Smooth muscle cell (in vitro differentiated cells): ENCODE results near the gene INPP4A. TPM values are rescaled to one million over a fixed set of nuclear protein-coding genes. Genes with fewer than 3 reads are reported as not detected.
A peak's percentile ranks its signal among the peaks of the same experiment; 100 is the strongest.
"Not testable (repeated sequence)": the region's sequence is repeated elsewhere in the genome, so short reads cannot be mapped to it uniquely, and the experiment has no call there.

ENCODE experiments used
- DNase-seq: peaks from one replicate; lab custom pipeline; 2025; ENCODE audit not compliant: unreplicated experiment; lab: John Stamatoyannopoulos, UW
- H2AFZ ChIP-seq: fragments of 200-600 bp; sonication (generic); 2 replicates; pipeline ENCODE4 v1.6.0; 2016; ENCODE audit warnings: antibody characterized with exemption, low read depth, mild to moderate bottlenecking
- H3F3A ChIP-seq: fragments of 200-600 bp; sonication (generic); 2 replicates; pipeline ENCODE4 v1.6.0; 2017; ENCODE audit warnings: antibody characterized with exemption, low read depth
- H3K27ac ChIP-seq: fragments of 200-600 bp; sonication (generic); 2 replicates; pipeline ENCODE4 v1.5.1; 2016; ENCODE audit warnings: low read depth, mild to moderate bottlenecking
- H3K27me3 ChIP-seq: fragments of 200-600 bp; sonication (generic); 2 replicates; pipeline ENCODE4 v1.6.1; 2016; ENCODE audit warnings: low read depth, mild to moderate bottlenecking
- H3K36me3 ChIP-seq: fragments of 200-600 bp; sonication (generic); 2 replicates; pipeline ENCODE4 v1.5.1; 2016; ENCODE audit warnings: low read depth
- H3K4me1 ChIP-seq: fragments of 200-600 bp; sonication (generic); 2 replicates; pipeline ENCODE4 v1.5.1; 2016; ENCODE audit warnings: low read depth
- H3K4me2 ChIP-seq: fragments of 200-600 bp; sonication (generic); 2 replicates; pipeline ENCODE4 v1.6.0; 2016; ENCODE audit warnings: mild to moderate bottlenecking
- H3K4me3 ChIP-seq: fragments of 200-600 bp; sonication (generic); 2 replicates; pipeline ENCODE4 v1.5.1; 2016; ENCODE audit warnings: mild to moderate bottlenecking
- H3K79me2 ChIP-seq: fragments of 200-600 bp; sonication (generic); 2 replicates; pipeline ENCODE4 v1.6.0; 2016; ENCODE audit warnings: low read depth, mild to moderate bottlenecking
- H3K9ac ChIP-seq: fragments of 200-600 bp; sonication (generic); 2 replicates; pipeline ENCODE4 v1.6.0; 2016; ENCODE audit warnings: low read depth
- H3K9me3 ChIP-seq: fragments of 200-600 bp; sonication (generic); replicated peaks from 2 replicates; pipeline ENCODE4 v1.5.1; 2016; ENCODE audit warnings: low read depth
- H4K20me1 ChIP-seq: fragments of 200-600 bp; sonication (generic); 2 replicates; pipeline ENCODE4 v1.6.0; 2016; ENCODE audit warnings: low read depth
- CTCF ChIP-seq: fragments of 200-600 bp; sonication (generic); IDR thresholded peaks from 2 replicates; pipeline ENCODE4 v1.5.1; 2017; ENCODE audit warnings: borderline replicate concordance, mild to moderate bottlenecking, antibody characterized with exemption; ENCODE audit not compliant: insufficient read depth, poor library complexity, severe bottlenecking
- WGBS: methylation state at CpG from one replicate; pipeline ENCODE4 v1.1.7; 2016; ENCODE audit warnings: low lambda C conversion rate; 5-methylcytosine and 5-hydroxymethylcytosine counted together
- polyA plus RNA-seq: library from polyadenylated mRNA; unstranded; fragments of >200 nt; fragmentation: Nextera tagmentation; extraction: Ambion mirVana; gene quantifications from 2 replicates; pipeline ENCODE4 v1.2.1, GENCODE V29; 2016
- total RNA-seq: library from RNA; depleted of rRNA; stranded (reverse); fragments of >200 nt; gene quantifications from 2 replicates; pipeline ENCODE4 v1.2.3, GENCODE V29; 2014

INPP4A gene
- total and polyA plus RNA-seq, 2 experiments from 2014 or later: 10.1 to 17.3 TPM

- Histone ChIP-seq H3K4me1 (no peaks in the 10 kb centered on the region), H3F3A (no peaks in the 10 kb centered on the region), H3K79me2 (no peaks in the 10 kb centered on the region), H3K27me3 (peaks cover 6% of the 10 kb centered on the region), H3K4me2 (no peak overlapping the region), H3K9ac (no peak overlapping the region), H3K9me3 (no peaks in the 10 kb centered on the region), H4K20me1 (no peaks in the 10 kb centered on the region), H3K4me3 (no peak overlapping the region), H3K27ac (no peak overlapping the region), H2AFZ (no peak overlapping the region), H3K36me3 (no peaks in the 10 kb centered on the region)
- DNase-seq: no peak
- WGBS: 89% methylated on average over 5 of the region's 5 CpGs
- TF ChIP-seq CTCF: no peak
Measured at GRCh38 chr2:98408155-98408554, 36.5 kb upstream of the INPP4A start.

DNA sequence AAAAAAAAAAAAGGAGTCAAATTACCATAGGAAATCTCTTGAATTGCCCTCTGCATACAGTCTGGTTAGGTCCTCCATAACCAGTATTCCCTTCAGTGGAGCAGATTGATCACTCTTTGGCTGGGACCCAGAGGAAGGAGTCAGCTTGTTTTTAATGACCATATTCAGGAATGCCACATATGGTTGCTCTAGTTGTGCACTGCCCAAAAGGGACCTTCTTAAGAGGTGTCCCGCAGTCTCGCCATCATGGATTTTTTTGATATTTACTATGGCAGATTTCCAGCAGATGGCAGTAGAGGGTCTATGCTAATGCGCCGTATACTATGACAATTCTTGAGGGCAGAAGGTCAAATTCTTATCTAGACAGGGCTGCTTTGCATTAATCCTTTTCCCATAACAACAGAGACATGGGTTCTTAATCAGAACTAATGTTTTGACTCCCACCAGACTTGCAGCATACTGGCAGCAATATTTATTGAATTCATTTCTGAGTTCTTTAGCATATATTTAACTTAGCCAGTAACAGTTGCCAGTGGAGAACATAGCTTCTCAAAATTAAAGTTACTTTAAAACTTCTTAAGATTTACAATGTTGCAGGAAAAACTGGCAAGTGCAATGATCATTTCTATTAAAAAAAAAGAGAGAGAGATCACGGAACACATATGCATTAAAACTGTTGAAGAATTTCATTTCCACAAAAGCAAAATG, 31.8 kb upstream of the INPP4A start:
- H3K27ac ChIP-seq: no peak overlapping the region
- H3K4me2 ChIP-seq: no peak overlapping the region
- H3K27me3 ChIP-seq: no peaks in the 10 kb centered on the region
- H4K20me1 ChIP-seq: no peaks in the 10 kb centered on the region
- TF ChIP-seq CTCF: peak; percentile 70
- DNase-seq: no peak
- no peaks in the 10 kb centered on the region for H3K4me1 ChIP-seq
- H3F3A ChIP-seq: no peaks in the 10 kb centered on the region
- no peak overlapping the region for H3K9ac ChIP-seq
- no peaks in the 10 kb centered on the region for H3K79me2 ChIP-seq
- H3K4me3 ChIP-seq: no peak overlapping the region
- no peak overlapping the region for H2AFZ ChIP-seq
- no peaks in the 10 kb centered on the region for H3K36me3 ChIP-seq
- 57% methylated on average over 5 of the region's 5 CpGs for WGBS
- H3K9me3 ChIP-seq: no peaks in the 10 kb centered on the region

- H3K4me1 ChIP-seq, H3K4me2 ChIP-seq, H3K27me3 ChIP-seq, DNase-seq, H3K9me3 ChIP-seq, H2AFZ ChIP-seq, H3K36me3 ChIP-seq, H4K20me1 ChIP-seq, H3K4me3 ChIP-seq, H3K9ac ChIP-seq, H3K79me2 ChIP-seq, H3K27ac ChIP-seq, H3F3A ChIP-seq: not testable (repeated sequence)
- 93% methylated on average over 7 of the region's 7 CpGs for WGBS
Measured at GRCh38 chr2:98414246-98414645, 30.4 kb upstream of the INPP4A start.

DNA sequence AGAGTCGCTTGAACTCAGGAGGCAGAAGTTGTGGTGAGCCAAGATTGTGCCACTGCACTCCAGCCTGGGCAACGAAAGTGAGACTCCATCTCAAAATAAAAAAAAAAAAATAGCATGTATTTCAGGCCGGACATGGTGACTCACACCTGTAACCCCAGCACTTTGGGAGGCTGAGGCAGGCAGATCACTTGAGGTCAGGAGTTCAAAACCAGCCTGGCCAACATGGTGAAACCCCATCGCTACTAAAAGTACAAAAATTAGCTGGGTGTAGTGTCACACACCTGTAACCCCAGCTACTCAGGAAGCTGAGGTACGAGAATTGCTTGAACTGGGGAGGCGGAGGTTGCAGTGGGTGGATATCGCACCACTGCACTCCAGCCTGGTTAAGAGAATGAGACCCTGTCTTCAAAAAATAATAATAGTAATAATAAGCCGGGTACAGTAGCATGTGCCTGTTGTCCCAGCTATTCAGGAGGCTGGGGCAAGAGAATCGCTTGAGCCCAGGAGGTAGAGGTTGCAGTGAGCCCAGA, 28.9 kb upstream of the INPP4A start:
- not testable (repeated sequence) for H3K9me3 ChIP-seq, H3K4me3 ChIP-seq, H3K4me2 ChIP-seq, H3F3A ChIP-seq, H3K9ac ChIP-seq, H4K20me1 ChIP-seq, H3K79me2 ChIP-seq, DNase-seq, H3K36me3 ChIP-seq, H3K27me3 ChIP-seq, H3K4me1 ChIP-seq, H2AFZ ChIP-seq
- WGBS: 94% methylated on average over 9 of the region's 9 CpGs
- H3K27ac ChIP-seq: peak overlapping the region; percentile 3
